Effector memory CD8-positive, alpha-beta T cell (primary cell): ENCODE results near the gene KRTAP9-6.

Source experiments
- ATAC-seq: fragments of 150-1000 bp; cut with Tn5 transposase; replicated peaks from 2 replicates; pipeline ENCODE4 v1.10.0; 2021; ENCODE audit warnings: mild to moderate bottlenecking, moderate library complexity
- DNase-seq, 3 experiments: peaks; one replicate each; pipeline ENCODE4 v3.0.0; 2021
- H3K27ac Mint-ChIP-seq, 2 donors: one replicate each; pipeline ENCODE4 v1.8.0; 2022; ENCODE audit warnings: mild to moderate bottlenecking in 2 of 2, mixed read lengths in 2 of 2, moderate library complexity in 2 of 2
- H3K27me3 Mint-ChIP-seq, 2 donors: one replicate each; pipeline ENCODE4 v1.8.0; 2022; ENCODE audit warnings: mixed read lengths in 2 of 2
- H3K36me3 Mint-ChIP-seq: one replicate; pipeline ENCODE4 v1.8.0; 2022; ENCODE audit warnings: mild to moderate bottlenecking, moderate library complexity, mixed read lengths; ENCODE audit not compliant: insufficient read depth
- H3K4me1 Mint-ChIP-seq, 2 donors: one replicate each; pipeline ENCODE4 v1.8.0; 2022; ENCODE audit warnings: low read depth in 2 of 2, mixed read lengths in 2 of 2
- H3K4me3 Mint-ChIP-seq, 2 donors: one replicate each; pipeline ENCODE4 v1.8.0; 2022; ENCODE audit warnings: mild to moderate bottlenecking in 2 of 2, mixed read lengths in 2 of 2, moderate library complexity in 2 of 2
- H3K9me3 Mint-ChIP-seq, 2 donors: one replicate each; pipeline ENCODE4 v1.8.0; 2022; ENCODE audit warnings: mixed read lengths in 2 of 2

Gene KRTAP9-6

DNA sequence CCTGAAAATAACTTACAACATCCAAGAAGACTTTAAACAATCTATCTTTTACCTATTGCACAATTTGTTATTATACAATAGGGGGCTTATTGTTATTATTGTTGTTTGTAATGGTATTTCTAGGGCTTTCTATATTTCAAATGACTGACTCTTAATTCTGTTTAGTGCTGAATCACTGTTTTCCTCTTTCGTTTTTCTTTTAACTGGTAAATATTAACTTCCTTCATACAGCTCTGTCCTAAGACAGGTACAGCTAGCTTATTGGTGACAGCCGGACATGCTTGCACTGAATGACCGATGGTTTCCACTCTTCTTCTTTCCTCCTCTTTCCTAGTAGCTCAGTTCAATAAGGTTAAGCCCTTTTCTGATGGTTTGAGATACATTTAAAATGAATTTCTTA lies 21.9 kb downstream of the KRTAP9-6 start:
- H3K4me3 Mint-ChIP-seq = no peak overlapping the region
- H3K27ac Mint-ChIP-seq = no peak overlapping the region

GRCh38 chr17:41294016-41294415 lies 28.8 kb downstream of the KRTAP9-6 start:
- peaks cover 3% of the 10 kb centered on the region for H3K36me3 Mint-ChIP-seq
- DNase-seq (no peak), ATAC-seq (no peak)
- no peaks in the 10 kb centered on the region for H3K9me3 Mint-ChIP-seq
- peaks cover 0 to 1% of the 10 kb centered on the region in 2 donors for H3K4me1 Mint-ChIP-seq
- peaks cover 28 to 40% of the 10 kb centered on the region in 2 donors for H3K27me3 Mint-ChIP-seq
- H3K4me3 Mint-ChIP-seq = no peak overlapping the region
- H3K27ac Mint-ChIP-seq = no peak overlapping the region

More for the DNA sequence above, 21.9 kb downstream of the KRTAP9-6 start:
- H3K27me3 Mint-ChIP-seq = peaks cover 6 to 8% of the 10 kb centered on the region in 2 donors
- no peaks in the 10 kb centered on the region for H3K9me3 Mint-ChIP-seq
- no peak for DNase-seq
- H3K4me1 Mint-ChIP-seq = peaks cover 0 to 3% of the 10 kb centered on the region in 2 donors
- ATAC-seq = no peak
- H3K36me3 Mint-ChIP-seq = peaks cover 3% of the 10 kb centered on the region

DNA sequence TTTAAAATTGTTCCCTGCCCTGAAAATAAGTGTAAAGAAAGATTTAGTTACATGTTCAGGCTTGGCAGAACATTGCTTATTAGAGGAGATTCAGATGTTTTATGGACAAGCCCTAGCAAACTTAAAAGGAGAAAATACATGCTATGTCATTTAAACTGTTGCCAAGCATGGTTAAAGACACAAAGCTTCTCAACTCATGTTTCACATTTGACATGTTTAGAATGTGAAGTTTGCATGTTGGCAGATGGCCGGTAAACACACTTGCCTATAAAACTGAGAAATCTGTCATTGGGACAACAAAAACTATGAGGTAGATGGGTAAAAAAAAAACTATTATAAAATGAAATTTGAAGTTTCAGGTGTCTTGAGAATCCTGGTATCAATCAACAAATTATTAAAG lies 31.7 kb downstream of the KRTAP9-6 start:
- Mint-ChIP-seq H3K4me1 (peaks cover 4 to 10% of the 10 kb centered on the region in 2 donors), H3K27ac (no peak overlapping the region), H3K4me3 (no peak overlapping the region), H3K36me3 (peaks cover under 1% of the 10 kb centered on the region), H3K27me3 (peaks cover 27 to 41% of the 10 kb centered on the region in 2 donors), H3K9me3 (no peaks in the 10 kb centered on the region)
- ATAC-seq (no peak), DNase-seq (no peak)

DNA sequence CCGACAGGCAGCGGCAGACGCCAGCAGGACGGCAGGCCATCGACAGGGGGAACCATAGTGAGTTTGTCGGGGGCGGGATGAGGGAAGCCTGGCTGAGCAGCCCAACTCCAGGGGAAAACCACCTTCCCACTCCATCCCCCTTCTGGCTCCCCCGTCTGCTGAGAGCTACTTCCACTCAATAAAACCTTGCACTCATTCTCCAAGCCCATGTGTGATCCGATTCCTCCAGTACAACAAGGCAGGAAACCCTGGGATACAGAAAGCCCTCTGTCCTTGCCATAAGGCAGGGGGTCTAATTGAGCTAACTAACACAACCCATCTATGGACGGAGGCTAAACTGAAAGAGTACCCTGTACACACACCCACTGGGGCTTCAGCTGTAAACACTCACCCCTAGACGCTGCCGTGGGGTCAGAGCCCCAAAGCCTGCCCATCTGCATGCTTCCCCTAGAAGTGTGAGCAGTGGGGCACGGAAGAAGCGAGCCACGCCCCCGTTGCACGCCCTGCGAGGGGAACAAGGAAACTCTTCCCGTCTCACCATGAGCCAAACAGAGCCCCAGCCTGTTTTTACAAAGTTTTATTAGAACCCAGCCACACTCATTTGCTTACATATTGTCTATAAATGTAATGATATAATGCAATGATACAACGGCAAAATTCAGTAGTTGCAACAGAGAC lies 33.4 kb downstream of the KRTAP9-6 start:
- H3K9me3 Mint-ChIP-seq = no peaks in the 10 kb centered on the region
- H3K4me3 Mint-ChIP-seq = no peak overlapping the region
- ATAC-seq (no peak), DNase-seq (no peak)
- peaks cover 13 to 23% of the 10 kb centered on the region in 2 donors for H3K27me3 Mint-ChIP-seq
- no peaks in the 10 kb centered on the region for H3K36me3 Mint-ChIP-seq
- H3K4me1 Mint-ChIP-seq = peaks cover 4 to 13% of the 10 kb centered on the region in 2 donors
- peak overlapping the region in 1 of 2 donors; percentile 6 for H3K27ac Mint-ChIP-seq

DNA sequence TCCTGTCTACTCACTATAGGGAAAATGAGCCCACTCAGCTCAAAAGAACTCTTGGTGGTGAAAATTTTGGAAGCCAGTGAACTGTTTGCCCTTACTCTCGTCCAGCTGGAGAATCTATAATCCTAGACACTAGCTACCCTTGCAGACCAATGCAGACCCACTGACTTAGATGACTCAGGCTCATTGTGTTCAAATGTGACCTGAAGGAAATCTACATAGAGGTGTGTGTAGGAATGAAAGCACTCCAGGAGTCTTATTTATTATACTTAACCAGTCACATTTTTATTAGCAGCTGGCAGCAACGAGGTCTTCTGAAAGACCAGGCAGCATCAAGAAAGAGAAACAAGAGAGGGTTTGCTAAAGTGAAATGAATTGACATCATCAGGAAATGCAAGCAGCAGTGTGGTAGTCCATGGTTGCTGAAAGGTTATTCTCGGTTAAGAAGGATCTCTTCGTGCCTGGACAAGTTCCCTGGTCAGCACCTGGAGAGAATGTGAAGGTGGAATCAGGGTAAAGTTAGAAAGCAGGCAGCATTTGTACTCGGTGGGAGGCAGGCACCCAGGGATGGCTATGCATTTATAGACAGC lies 36.1 kb downstream of the KRTAP9-6 start:
- peaks cover 4 to 15% of the 10 kb centered on the region in 2 donors for H3K4me1 Mint-ChIP-seq
- peaks cover 6 to 15% of the 10 kb centered on the region in 2 donors for H3K27me3 Mint-ChIP-seq
- H3K36me3 Mint-ChIP-seq = no peaks in the 10 kb centered on the region
- DNase-seq (no peak), ATAC-seq (no peak)
- no peaks in the 10 kb centered on the region for H3K9me3 Mint-ChIP-seq
- H3K4me3 Mint-ChIP-seq = no peak overlapping the region
- no peak overlapping the region for H3K27ac Mint-ChIP-seq

GRCh38 chr17:41301916-41302901 lies 37.0 kb downstream of the KRTAP9-6 start, which contains the start of gene KRTAP29-1:
Gene KRTAP29-1 (minus strand): TSS chr17:41302851. CDS start chr17:41302851, 0 bp downstream.
- H3K4me3 Mint-ChIP-seq = no peak within 1 kb of the TSS
- no peaks in the 10 kb centered on the region for H3K36me3 Mint-ChIP-seq
- no peaks in the 10 kb centered on the region for H3K9me3 Mint-ChIP-seq
- peaks cover 11 to 23% of the 10 kb centered on the region in 2 donors for H3K4me1 Mint-ChIP-seq
- ATAC-seq (no peak), DNase-seq (no peak)
- peaks cover 6 to 15% of the 10 kb centered on the region in 2 donors for H3K27me3 Mint-ChIP-seq
- H3K27ac Mint-ChIP-seq = no peak within 1 kb of the TSS

DNA sequence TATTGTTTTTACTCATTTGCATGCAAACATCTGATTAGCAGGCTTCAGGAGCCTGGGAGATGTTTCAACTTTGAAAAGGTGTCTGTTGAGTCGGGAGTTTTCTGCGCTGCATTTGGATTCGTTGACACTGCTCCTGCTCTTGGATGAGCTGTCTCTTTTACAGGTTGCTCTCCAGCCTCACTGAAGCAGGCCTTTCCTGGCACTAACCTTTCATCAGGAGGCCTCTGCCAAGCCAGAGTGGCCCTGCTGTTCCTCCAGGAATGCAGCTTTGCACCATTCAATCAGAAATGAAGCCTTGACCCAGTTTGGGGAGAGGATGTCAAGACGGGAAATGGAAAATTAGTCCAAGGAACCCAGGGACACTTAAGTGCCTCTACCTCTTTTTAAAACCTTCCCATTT lies 37.8 kb downstream of the KRTAP9-6 start:
- Mint-ChIP-seq H3K27ac (no peak overlapping the region), H3K36me3 (peaks cover 5% of the 10 kb centered on the region), H3K9me3 (no peaks in the 10 kb centered on the region), H3K4me3 (no peak overlapping the region), H3K4me1 (peaks cover 19 to 31% of the 10 kb centered on the region in 2 donors), H3K27me3 (peaks cover 6 to 15% of the 10 kb centered on the region in 2 donors)
- ATAC-seq (no peak), DNase-seq (no peak)

- Mint-ChIP-seq H3K27ac (no peak overlapping the region), H3K9me3 (no peaks in the 10 kb centered on the region), H3K36me3 (peaks cover 16% of the 10 kb centered on the region), H3K4me1 (peaks cover 29 to 41% of the 10 kb centered on the region in 2 donors), H3K4me3 (no peak overlapping the region), H3K27me3 (peaks cover 4 to 6% of the 10 kb centered on the region in 2 donors)
- DNase-seq (no peak), ATAC-seq (no peak)
These were observed 38.9 kb downstream of the KRTAP9-6 start for GRCh38 chr17:41304091-41304490.

- Mint-ChIP-seq H3K9me3 (no peaks in the 10 kb centered on the region), H3K27me3 (no peaks in the 10 kb centered on the region), H3K4me1 (peaks cover 47 to 48% of the 10 kb centered on the region in 2 donors), H3K36me3 (peaks cover 27% of the 10 kb centered on the region), H3K4me3 (peak overlapping the region; percentile 72 to 74), H3K27ac (peak overlapping the region; percentile 97 to 98)
- no peak for ATAC-seq
- DNase-seq = peak in 1 of 3 experiments; percentile 18
These were observed 42.5 kb downstream of the KRTAP9-6 start for GRCh38 chr17:41307647-41308046.

DNA sequence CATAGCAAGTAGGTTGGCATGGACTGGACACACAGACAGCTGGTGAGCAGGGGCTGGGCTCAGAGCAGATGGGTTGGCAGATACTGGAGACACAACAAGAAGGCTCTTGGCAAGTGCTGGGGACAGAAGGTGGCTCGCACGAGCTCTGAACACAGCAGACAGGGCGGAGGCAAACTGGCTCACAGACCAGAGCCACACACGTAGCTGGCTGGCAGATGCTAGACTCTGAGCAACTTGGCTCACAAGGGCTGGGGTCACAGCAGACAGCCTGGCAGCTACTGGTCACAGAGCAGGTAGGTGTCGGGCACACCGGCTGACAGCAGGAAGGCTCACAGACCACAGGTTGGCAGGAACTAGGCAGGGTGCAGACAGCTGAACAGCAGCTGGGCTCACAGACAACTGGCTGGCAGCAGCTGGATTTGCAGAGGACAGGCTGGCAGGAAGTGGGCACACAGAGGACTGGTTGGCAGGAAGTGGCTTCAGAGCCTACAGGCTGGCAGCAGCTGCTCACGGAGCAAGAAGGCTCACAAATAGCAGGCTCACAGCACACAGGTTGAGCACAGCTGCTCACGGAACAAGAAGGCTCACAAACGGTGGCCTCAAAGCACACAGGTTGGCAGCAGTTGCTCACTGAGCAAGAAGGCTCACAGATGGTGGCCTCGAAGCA lies 43.2 kb downstream of the KRTAP9-6 start:
- Mint-ChIP-seq H3K4me3 (peak overlapping the region; percentile 72 to 74), H3K36me3 (peaks cover 27% of the 10 kb centered on the region), H3K9me3 (no peaks in the 10 kb centered on the region), H3K27ac (peak overlapping the region; percentile 97 to 98), H3K27me3 (no peaks in the 10 kb centered on the region), H3K4me1 (peaks cover 47 to 48% of the 10 kb centered on the region in 2 donors)
- DNase-seq = peak; percentile 77 to 85 (median 84)
- ATAC-seq = peak; percentile 83

DNA sequence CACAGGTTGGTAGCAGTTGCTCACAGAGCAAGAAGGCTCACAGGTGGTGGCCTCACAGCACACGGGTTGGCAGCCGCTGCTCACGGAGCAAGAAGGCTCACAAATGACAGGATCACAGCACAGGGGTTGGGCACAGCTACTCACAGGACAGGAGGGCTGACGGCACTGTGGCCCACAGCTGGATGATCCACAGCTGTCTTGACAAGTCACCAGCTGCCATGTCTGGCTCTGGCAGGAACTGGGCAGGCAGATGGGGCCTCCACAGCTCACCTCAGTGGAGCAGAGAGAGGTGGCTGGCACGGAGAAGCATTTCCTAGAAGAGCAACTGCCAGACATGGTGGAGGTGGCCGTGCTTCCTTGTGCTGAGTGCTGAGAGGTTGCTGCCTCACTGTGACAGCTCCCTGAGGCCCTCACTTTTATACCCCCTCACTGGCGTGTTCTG lies 43.8 kb downstream of the KRTAP9-6 start, which contains the start of gene KRTAP16-1:
KRTAP16-1 (minus strand) TSS at position 392 of the 442 bp plus-strand sequence; CDS start at position 336, 56 bp downstream.
- DNase-seq (peak; percentile 53 to 58 (median 55)), ATAC-seq (peak; percentile 39)
- Mint-ChIP-seq H3K27me3 (no peaks in the 10 kb centered on the region), H3K4me3 (peak within 1 kb of the TSS; percentile 72 to 74), H3K36me3 (peaks cover 27% of the 10 kb centered on the region), H3K9me3 (no peaks in the 10 kb centered on the region), H3K4me1 (peaks cover 45 to 48% of the 10 kb centered on the region in 2 donors), H3K27ac (peak within 1 kb of the TSS; percentile 97 to 98)

- H3K27me3 Mint-ChIP-seq = peaks cover 11 to 12% of the 10 kb centered on the region in 2 donors
- H3K4me1 Mint-ChIP-seq = peaks cover 45 to 50% of the 10 kb centered on the region in 2 donors
- no peak overlapping the region for H3K4me3 Mint-ChIP-seq
- ATAC-seq = no peak
- peak overlapping the region in 1 of 2 donors; percentile 98 for H3K27ac Mint-ChIP-seq
- H3K9me3 Mint-ChIP-seq = no peaks in the 10 kb centered on the region
- no peak for DNase-seq
- H3K36me3 Mint-ChIP-seq = peaks cover 27% of the 10 kb centered on the region
These were observed 45.9 kb downstream of the KRTAP9-6 start for GRCh38 chr17:41311111-41311510.
